Ramos (cell line): ENCODE results near the gene ANXA9.

Experiments
- in situ Hi-C: fragments of 300-500 bp; cut with MboI; formaldehyde crosslinking; loops from one replicate; pipeline ENCODE4 v1.14.3; 2022; ENCODE audit warnings: low sequenced_read_pairs; ENCODE audit not compliant: unreplicated experiment

ANXA9 gene, protein sequence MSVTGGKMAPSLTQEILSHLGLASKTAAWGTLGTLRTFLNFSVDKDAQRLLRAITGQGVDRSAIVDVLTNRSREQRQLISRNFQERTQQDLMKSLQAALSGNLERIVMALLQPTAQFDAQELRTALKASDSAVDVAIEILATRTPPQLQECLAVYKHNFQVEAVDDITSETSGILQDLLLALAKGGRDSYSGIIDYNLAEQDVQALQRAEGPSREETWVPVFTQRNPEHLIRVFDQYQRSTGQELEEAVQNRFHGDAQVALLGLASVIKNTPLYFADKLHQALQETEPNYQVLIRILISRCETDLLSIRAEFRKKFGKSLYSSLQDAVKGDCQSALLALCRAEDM

DNA sequence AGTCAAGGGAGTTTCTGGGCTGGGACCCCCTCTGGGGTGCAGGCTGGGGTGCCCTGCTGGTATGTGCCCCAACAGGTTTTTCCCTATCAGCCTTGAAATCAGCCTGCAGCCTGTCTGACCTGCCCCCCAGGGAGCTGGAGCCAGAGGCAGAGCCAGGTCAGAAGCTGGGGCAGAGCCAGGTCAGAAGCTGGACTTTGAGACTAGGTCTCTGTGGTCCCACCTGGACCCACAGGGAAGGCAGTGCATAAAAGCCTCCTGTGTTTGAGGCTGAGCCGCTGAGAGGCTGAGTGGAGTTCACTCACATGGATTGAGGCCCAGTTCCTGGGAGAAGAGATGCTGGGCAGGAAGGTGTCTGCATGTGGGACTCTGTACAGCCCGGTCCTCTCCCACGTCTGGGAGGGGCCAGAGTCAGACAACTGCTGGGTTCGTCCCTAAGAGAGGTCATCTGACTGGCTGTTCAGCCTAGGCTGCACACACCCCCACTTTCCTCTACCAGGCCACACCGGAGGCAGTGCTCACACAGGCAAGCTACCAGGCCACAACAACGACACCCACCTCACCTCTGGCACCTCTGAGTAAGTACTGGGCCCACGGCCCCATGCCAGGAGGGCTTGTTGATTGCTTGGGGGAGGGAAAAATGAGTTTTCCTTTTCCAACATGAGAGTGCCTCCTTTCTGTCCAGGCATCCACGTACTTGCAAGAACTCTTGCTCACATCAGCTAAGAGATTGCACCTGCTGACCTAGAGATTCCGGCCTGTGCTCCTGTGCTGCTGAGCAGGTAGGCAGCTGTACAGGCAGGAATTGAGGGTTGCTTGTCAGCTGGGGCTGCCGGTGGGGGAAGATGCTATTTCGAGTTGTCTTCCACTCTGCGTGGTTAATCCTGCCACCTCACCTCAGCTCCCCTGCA lies at the start of gene ANXA9:
TSS of gene ANXA9 (plus strand) at position 488 of the 908 bp plus-strand sequence. CDS start 814 bp downstream, outside the sequence.
- in situ Hi-C loops = loop anchor here (25.0 kb wide), 1 partner anchor 720 kb away; the partner anchor contains the start of genes APH1A, C1orf54 and CA14

DNA sequence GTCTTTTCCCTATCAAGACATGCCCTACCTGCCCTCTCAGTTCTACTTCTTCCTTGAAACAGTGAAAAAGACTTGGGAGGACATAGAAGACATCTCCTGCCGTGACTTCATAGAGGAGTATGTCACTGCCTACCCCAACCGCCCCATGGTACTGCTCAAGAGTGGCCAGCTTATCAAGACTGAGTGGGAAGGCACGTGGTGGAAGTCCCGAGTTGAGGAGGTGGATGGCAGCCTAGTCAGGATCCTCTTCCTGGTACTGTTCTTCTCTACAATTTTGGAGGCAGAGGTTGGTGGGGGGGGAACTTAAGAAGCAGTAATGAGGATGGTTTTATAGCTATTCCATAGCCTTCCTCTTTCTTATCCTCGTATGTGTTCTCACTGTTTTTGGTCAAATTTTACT lies 37.2 kb upstream of the ANXA9 start:
- in situ Hi-C loops = no loop called here

DNA sequence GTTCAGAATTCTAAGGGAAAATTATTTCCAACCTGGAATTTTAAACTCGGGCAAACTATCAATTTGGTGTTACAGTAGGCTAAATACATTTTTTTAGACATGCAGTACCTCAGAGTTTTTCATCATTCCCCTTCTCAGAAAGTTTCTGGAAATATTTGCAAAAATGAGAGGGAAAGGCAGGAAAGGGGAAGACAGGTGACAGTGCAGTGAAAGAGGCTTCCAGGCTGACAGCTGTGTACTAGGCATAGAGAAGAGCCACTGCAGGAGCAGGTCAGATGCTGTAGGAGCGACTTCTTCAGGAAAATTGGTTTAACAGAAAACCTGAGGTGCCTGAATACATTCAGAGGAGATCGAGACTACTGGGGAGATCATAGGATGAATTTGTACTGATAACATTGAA lies 27.4 kb upstream of the ANXA9 start:
- in situ Hi-C loops = no loop called here

DNA sequence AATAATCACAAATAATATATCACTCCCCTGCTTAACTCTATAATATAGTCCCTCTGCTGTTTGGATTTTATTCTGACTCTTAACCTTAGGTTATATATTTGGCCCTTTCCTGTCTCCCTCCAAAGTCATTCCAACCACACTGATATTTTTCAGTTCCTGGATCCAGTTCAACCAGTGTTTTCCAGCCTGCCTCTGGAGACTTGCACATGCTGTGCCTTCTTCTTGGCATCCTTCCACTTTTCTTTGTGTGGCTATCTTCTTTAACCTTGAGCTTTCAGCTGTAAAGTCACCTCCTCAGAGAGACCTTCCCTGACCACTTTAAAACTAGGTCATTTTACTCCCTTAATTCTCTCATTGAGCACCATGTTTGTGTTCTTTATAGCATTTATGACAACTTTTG lies 26.8 kb upstream of the ANXA9 start:
- in situ Hi-C loops = no loop called here

DNA sequence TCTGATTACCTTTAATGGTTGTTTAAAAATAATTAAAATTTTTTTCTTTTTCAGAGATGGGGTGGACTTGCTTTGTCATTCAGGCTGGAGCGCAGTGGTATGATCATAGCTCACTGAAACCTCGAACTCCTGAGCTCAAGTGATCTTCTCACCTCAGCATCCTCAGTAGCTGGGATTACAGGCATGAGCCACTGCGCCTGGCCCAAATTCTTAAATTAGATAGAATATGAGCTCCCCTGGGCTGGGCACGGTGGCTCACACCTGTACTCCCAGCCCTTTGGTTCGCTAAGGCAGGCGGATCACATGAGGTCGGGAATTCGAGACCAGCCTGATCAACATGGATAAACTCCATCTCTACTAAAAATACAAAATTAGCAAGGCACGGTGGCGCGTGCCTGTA lies 24.4 kb upstream of the ANXA9 start:
- in situ Hi-C loops = no loop called here

DNA sequence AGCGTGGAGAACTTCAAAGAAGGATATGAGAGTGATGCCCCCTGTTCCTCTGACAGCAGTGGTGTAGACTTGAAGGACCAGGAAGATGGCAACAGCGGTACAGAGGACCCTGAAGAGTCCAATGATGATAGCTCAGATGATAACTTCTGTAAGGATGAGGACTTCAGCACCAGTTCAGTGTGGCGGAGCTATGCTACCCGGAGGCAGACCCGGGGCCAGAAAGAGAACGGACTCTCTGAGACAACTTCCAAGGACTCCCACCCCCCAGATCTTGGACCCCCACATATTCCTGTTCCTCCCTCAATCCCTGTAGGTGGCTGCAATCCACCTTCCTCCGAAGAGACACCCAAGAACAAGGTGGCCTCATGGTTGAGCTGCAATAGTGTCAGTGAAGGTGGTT lies 21.4 kb upstream of the ANXA9 start:
- in situ Hi-C loops = no loop called here

DNA sequence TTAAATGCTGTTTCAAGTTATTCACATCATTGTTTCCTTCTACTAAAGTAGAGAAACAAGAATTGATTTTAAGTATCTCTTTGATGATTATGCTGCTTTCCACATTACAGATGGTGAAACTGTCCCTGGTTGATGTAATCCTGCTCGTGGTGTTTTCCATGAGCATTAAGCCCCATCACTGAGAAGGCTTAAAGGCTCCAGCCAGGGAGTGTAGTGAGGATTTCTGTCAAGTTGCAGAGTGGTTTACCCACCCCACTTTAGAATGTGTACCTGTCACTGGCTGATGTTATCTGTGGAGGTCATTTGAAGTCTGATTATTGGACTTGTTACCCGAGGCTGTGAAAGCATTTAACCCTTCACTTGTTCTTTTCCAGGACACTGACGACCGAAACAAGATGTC lies 20.3 kb upstream of the ANXA9 start:
- in situ Hi-C loops = no loop called here

DNA sequence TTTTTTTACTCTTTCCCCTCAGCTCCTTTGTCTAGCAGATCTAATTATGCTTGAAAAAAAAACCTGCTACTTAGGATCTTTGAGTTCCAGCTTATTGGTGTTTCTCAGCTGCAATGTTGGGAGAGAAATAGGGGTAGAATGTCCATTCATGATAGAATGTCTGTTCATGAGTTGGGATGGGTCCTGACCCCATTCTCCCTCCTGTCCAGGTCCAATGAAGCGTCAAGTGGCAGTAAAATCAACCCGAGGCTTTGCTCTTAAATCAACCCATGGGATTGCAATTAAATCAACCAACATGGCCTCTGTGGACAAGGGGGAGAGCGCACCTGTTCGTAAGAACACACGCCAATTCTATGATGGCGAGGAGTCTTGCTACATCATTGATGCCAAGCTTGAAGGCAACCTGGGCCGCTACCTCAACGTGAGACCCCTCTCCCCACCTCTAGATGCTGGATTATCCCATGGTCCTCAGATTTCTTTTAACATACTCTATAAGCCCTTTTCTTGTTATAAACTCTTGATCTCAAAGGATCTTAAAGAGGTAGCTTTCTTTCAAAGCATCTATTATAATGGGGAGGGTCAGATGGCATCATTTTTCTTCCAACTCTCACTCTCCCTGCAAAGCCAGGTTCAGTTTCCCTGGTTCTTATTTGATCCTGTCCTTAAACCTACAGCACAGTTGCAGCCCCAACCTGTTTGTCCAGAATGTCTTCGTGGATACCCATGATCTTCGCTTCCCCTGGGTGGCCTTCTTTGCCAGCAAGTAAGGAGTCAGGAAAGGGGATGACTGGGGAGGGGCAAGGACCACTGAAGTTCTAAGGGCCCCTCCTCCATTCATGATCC lies 18.6 kb upstream of the ANXA9 start:
- in situ Hi-C loops = no loop called here

DNA sequence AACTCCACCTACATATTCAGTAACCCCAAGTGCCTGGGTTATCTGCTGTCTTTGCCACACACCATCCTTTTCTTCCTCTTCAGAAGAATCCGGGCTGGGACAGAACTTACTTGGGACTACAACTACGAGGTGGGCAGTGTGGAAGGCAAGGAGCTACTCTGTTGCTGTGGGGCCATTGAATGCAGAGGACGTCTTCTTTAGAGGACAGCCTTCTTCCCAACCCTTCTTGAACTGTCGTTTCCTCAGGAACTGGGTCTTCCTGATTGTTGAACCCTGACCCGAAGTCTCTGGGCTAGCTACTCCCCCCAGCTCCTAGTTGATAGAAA lies 18.0 kb upstream of the ANXA9 start:
- in situ Hi-C loops = no loop called here

DNA sequence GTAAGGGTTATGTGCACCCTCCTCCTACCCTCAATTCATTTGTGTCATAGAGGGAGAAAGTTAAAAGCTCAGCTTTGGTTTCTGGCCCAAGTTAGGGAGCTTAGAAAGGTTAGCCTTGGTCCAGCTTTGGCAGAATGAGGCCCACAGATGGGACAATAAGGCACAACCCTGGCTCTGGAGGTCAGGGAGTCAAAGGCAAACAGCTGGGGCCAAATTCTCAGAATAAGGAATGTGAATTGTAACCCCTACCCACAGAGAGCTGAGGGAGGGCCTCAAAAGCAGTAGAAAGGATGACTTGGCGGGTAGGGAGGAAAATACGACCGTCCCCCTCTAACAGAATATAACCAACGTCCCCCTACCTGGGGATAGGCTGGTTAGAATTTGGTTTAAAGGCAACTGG lies 16.5 kb upstream of the ANXA9 start:
- in situ Hi-C loops = no loop called here

DNA sequence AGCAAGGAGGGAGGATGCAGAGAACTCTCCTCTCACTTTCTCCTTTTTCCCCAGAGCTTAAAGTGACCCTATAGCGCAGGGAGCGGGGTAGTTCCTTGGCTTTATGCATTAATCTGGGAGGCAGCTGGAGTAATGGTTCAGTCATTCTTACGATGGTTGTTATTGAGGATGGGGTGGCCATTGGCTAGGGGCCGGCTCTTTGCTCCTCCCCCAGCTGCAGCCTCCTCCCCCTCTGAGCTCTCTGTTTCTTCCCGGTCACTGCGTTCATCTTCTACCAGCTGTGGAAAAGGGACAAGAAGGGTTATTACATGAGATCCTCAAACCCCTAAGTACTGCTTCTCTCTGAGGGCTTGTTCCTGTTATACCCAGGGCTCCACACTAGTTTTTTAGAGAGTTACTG lies 16.1 kb upstream of the ANXA9 start:
- in situ Hi-C loops = no loop called here

DNA sequence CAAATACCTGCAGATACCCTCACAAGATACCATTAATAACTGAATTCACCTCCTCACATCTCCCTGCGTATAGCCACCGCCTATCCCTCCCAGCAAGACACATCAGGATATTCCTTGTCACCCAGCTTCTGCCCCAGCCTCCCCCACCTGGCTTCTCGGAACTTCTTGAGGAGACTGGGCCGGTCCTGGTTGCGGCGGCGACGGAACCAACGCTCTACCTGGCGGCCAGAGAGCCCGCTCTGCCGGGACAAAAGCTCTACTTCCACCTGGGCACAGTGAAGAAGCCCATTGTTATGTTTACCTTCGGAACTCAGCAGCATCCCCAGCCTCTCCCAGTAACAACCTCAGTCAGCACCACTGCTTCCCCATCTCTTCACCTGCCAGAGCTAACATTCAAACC lies 14.2 kb upstream of the ANXA9 start:
- in situ Hi-C loops = no loop called here

DNA sequence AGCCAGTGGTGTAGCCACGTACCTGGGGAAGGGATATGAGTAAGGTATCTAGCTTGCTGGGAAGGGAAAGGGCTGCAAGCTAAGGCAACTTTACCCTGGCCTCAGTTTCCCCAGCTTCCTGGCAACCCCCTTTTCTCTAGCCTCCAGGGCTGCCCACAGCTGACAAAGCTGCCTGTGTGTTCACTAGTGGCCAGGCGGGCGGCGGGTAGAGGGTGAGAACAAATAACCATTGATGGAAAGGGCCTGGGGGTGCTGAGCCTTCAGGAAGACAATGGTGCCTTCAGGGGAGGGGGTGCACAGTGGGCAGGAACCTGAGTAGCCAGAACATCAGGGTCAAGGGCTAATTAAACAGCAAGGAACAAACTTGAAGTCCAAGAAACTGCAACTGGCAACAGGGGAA lies 13.6 kb upstream of the ANXA9 start:
- in situ Hi-C loops = no loop called here

DNA sequence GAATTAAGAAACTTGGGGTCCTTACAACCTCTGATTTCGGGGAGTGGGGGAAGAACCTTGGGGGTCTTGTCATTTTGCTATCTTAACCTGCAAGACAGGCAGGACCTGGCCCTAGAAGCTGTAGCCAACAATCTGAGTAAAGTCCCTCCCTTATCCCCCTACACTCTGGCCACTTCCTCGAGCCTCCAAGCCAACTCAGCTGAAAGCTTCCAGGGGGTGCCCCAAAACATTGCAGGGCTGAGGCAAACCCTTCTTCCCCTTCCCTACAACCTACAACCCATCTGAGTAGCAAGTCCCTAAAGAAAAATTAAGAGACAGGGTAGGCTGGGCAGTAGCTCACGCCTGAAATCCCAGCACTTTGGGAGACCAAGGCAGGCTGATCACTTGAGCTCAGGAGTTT lies 12.5 kb upstream of the ANXA9 start:
- in situ Hi-C loops = no loop called here

DNA sequence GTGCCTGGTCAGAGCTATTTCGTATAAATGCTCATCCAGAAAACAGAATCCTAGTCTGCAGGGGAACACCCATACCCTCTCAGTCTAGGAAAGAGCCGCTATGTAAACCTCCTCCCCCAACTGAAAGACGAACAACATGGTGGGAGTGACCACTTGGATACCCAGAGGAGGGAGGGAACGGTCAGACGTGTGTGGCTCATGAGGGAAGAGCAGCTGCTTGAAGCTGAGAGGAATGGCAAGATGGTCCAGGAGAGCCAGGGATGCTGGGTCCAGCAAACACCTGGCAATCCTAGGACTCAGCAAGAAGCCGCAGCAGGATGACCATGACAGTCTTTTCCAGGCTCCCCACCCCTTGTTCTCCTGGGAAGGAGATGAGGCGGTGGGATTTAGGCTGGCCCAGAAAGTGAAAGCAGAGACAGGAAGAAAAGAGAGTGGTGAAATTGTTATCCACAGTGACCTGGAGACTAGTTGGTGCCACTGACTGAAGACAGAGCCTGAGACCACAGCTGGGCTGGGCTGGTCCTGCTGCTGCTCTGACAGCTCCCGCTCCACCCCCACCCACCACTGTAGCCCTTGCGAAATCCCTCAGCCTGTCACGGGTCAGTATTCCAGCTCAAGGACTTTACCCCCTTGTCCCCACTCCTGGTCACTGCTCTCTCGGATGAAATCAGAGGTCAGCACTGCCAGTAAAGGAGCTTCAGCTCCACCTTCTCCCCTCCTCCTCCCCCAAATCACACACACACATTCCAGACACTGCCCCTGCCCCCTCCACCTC lies 11.1 kb upstream of the ANXA9 start:
- in situ Hi-C loops = no loop called here

DNA sequence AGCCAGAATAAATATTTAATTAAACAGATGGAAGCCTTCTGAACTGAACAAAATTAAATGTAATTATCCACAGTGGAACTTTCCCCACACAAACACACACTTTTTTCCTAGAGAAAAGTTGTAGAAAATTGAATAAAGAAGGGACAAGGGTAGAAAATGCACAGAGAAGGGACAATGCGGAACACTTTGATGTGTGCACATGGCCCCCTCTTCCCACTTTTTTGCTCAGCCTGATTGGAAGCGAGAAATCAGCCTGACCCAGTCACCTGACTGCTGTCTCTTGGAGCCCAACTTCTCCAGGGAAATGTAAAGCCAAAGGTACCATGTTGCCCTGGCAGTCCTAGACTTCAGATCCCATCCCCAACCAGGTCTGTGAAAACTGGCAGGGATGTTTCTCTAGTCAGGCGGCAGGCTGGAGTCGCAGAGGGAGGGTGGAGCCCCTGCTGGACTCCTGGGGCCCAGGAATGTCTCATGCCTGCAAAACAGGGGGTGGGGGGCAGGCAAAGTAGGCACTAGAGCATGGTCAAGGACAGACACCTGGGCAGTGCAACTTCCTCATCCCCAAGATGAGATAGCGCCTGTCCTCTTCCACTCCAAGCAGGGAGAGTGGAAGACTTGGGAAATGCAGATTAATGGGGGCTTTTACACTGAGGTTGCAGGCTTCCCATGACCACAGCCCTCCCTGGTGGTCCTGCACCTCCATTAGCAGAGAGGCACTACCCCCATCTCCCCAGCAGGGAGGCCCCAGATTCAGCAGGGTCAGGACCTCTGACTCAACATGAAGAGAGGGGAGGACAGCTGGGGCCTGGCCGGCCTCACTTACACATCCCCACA lies 10.3 kb upstream of the ANXA9 start:
- in situ Hi-C loops = no loop called here

DNA sequence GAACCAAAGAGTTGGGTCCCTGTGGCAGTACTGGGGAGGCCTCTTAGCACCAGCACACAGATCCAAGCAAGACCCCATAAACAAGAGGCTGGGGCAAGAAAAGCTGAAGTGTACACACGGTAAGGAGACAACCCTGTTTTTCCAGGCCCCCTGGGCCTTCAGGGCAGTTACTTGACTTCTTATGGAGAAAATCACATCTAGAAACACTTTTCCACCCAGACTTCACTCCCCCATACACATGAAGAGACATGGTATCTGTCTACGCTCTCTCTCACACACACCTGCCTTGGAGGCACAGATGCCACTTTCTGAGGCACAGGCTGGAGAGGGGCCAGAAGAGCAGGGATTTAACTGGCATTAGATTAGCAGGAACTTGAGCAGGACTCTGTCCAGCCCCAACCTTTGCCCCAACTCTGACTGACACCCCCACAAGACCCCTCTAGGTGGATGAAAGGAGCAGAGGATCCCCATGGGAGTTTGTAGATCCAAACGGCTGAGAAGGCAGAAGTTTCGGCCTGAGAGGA lies 9.6 kb upstream of the ANXA9 start:
- in situ Hi-C loops = no loop called here

DNA sequence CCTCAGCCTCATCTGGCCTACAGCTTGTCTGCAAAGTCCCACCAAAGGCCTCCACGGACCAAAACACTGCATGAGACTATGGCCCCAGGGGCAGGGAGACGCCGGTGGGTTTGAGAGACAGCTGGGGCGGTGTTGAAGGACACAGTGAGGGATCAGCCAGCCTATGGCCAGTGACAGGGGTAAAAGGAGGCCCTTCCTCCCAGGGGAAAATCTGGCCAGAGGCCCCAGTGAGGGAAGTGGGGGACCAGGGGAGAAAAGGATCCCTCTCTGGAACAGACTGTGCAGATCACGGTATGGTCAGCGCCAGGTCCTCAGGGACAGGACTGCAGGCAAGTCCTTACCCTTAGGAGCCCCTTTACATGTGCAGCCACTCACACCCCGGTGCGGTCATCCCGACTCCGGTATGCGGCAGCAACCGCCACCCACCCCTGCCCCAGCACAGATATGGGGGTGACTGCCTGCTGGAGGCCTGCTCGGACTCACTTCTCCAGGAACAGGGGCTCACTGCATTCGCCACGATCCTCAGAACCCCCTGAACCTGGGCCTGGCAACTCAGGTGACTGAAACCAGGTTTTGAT lies 8.7 kb upstream of the ANXA9 start:
- in situ Hi-C loops = no loop called here
